ENCODE measurements around the gene MPZL3.

- TF ChIP-seq POLR2AphosphoS5 (IDR thresholded peaks at IDR 0.05; ENCODE audit: borderline replicate concordance, low read depth, low read length) (no peak), EZH2 (IDR thresholded peaks at IDR 0.05) (no peak), FOXP2 (optimal IDR thresholded peaks at IDR 0.05; ENCODE audit: control extremely low read depth, extremely low read length, insufficient read depth) (no peak)
These were observed 41.8 kb downstream of the MPZL3 start for GRCh38 chr11:118210323-118210722.

Measured in SK-N-MC (cell line).